Adrenal gland (tissue), 5 donors: Measurements from ENCODE around the gene NAA40.

Experiments
- CTCF ChIP-seq, 6 experiments: fragments of 450-650 bp in 4 of 6; fragments of 200-600 bp in 2 of 6; sonication (generic) in 1 of 6; IDR thresholded peaks; 1 replicate in 5 of 6; 2 replicates in 1 of 6; pipeline versions ENCODE4 v1.5.1 to v1.8.0; 2016 to 2021; ENCODE audit warnings: antibody characterized with exemption in 6 of 6, mild to moderate bottlenecking in 2 of 6, moderate library complexity in 1 of 6
- POLR2A ChIP-seq, 2 donors: fragments of 450-650 bp; IDR thresholded peaks; one replicate each; pipeline ENCODE4 v1.6.1; 2017; ENCODE audit warnings: antibody characterized with exemption in 2 of 2, mild to moderate bottlenecking in 2 of 2, moderate library complexity in 1 of 2
- donor health status: DM: no; HTN: no; CAD: no.

DNA sequence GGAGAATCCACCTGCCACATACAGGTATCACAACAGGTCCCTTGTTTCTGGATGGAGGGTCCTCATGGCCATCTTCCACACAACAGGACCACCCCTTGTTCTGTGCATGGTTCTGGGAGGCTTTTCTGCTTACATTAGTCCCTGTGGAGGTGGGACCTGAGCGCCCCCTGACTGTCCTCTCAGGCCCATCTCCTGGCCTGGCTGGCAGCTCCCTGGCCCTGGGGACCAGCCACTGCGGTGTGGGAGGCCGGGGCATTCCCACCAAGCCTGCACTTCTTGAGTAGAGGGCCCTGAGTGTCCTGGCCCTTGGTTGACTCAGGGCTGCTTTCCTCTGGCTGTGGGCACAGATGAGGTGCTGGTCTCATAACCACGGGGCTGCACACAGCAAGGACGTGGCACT lies 40.6 kb downstream of the NAA40 start:
- TF ChIP-seq CTCF (IDR thresholded peaks at IDR 0.05) (no peak), POLR2A (IDR thresholded peaks at IDR 0.05) (peak in 1 of 2 donors; percentile 30)
